CD4-positive, alpha-beta T cell treated with Interleukin-6 for 4 hours (primary cell): ENCODE measurements around the gene EHMT2.
"Not testable (repeated sequence)": the region's sequence is repeated elsewhere in the genome, so short reads cannot be mapped to it uniquely, and the experiment has no call there.

Experiments used
- DNase-seq: peaks from one replicate; pipeline ENCODE4 v3.0.0-alpha.2; 2020; ENCODE audit warnings: mixed read lengths

EHMT2 gene

GRCh38 chr6:31869343-31869742 lies 28.2 kb downstream of the EHMT2 start:
- no peak for DNase-seq

- not testable (repeated sequence) for DNase-seq
Observed at GRCh38 chr6:31868658-31868971, 28.9 kb downstream of the EHMT2 start.

GRCh38 chr6:31865205-31866118 lies 32.0 kb downstream of the EHMT2 start:
- no peak for DNase-seq

- DNase-seq = no peak
Observed at GRCh38 chr6:31864818-31865204, 32.7 kb downstream of the EHMT2 start.

GRCh38 chr6:31864123-31864562 lies 33.4 kb downstream of the EHMT2 start:
- DNase-seq = not testable (repeated sequence)

GRCh38 chr6:31862344-31863235 lies 34.9 kb downstream of the EHMT2 start, which contains the start of gene NEU1:
Gene NEU1, minus strand, starts transcription at chr6:31862821. Its CDS starts 45 bp downstream, at chr6:31862776.
- DNase-seq = peak; percentile 99

GRCh38 chr6:31861919-31862343 lies 35.6 kb downstream of the EHMT2 start:
- DNase-seq = no peak

- no peak for DNase-seq
Observed at GRCh38 chr6:31861150-31861549, 36.3 kb downstream of the EHMT2 start.

- DNase-seq = no peak
Observed at GRCh38 chr6:31860349-31860748, 37.1 kb downstream of the EHMT2 start.

- DNase-seq = no peak
Observed at GRCh38 chr6:31859923-31860322, 37.6 kb downstream of the EHMT2 start.

GRCh38 chr6:31858707-31859106 lies 38.8 kb downstream of the EHMT2 start:
- no peak for DNase-seq

- DNase-seq = not testable (repeated sequence)
Observed at GRCh38 chr6:31857774-31858173, 39.7 kb downstream of the EHMT2 start.

- DNase-seq = not testable (repeated sequence)
Observed at GRCh38 chr6:31851980-31852718, 45.3 kb downstream of the EHMT2 start.

GRCh38 chr6:31851485-31851832 lies 46.0 kb downstream of the EHMT2 start:
- no peak for DNase-seq

GRCh38 chr6:31850765-31851484 lies 46.6 kb downstream of the EHMT2 start:
- DNase-seq = no peak

GRCh38 chr6:31847276-31847978 lies 50.1 kb downstream of the EHMT2 start:
- no peak for DNase-seq

- no peak for DNase-seq
Observed at GRCh38 chr6:31844507-31844906, 53.0 kb downstream of the EHMT2 start.

- no peak for DNase-seq
Observed at GRCh38 chr6:31842053-31842452, 55.4 kb downstream of the EHMT2 start.

GRCh38 chr6:31839779-31840126 lies 57.7 kb downstream of the EHMT2 start:
- DNase-seq = not testable (repeated sequence)

- no peak for DNase-seq
Observed at GRCh38 chr6:31838968-31839367, 58.5 kb downstream of the EHMT2 start.

- DNase-seq = not testable (repeated sequence)
Observed at GRCh38 chr6:31838114-31838553, 59.4 kb downstream of the EHMT2 start.
